A673 (cell line): ENCODE results near the gene B3GNT7.

Experiments used
- EZH2 ChIP-seq: fragments of 200-600 bp; sonication (generic); IDR thresholded peaks from 2 replicates; pipeline ENCODE4 v1.6.1; 2017; ENCODE audit warnings: borderline replicate concordance, low read depth, mild to moderate bottlenecking, mixed read lengths, antibody characterized with exemption, low read length; ENCODE audit not compliant: poor library complexity, severe bottlenecking
- TF ChIP-seq, protein P1 (sequence below): fragments of 300-800, 200-600 bp; sonication (generic); conservative IDR thresholded peaks from 2 replicates; pipeline ENCODE4 v1.5.1; 2017; ENCODE audit warnings: low read depth, mild to moderate bottlenecking, antibody characterized with exemption, low read length, moderate library complexity, mixed read lengths

DNA sequence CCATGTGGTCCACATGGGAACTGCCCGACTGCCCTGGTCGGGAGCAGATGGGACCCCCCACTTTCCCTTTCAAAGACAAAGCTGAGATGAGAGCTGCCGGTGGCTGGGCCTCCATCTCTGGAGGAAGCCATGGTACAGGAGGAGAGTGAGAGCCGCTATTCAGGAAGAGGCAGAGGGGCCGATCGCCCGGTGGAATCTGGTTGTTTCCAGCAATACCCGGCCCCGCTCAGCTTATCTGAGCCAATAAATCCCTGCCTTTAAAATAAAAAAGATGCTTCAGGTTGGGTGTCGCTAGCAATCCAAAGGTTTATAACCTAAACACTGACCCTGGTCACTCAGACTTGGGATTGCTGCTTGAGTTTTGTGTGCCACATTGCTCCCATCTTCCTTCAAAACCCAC is 15.2 kb upstream of the B3GNT7 start:
- TF ChIP-seq, protein P1, sequence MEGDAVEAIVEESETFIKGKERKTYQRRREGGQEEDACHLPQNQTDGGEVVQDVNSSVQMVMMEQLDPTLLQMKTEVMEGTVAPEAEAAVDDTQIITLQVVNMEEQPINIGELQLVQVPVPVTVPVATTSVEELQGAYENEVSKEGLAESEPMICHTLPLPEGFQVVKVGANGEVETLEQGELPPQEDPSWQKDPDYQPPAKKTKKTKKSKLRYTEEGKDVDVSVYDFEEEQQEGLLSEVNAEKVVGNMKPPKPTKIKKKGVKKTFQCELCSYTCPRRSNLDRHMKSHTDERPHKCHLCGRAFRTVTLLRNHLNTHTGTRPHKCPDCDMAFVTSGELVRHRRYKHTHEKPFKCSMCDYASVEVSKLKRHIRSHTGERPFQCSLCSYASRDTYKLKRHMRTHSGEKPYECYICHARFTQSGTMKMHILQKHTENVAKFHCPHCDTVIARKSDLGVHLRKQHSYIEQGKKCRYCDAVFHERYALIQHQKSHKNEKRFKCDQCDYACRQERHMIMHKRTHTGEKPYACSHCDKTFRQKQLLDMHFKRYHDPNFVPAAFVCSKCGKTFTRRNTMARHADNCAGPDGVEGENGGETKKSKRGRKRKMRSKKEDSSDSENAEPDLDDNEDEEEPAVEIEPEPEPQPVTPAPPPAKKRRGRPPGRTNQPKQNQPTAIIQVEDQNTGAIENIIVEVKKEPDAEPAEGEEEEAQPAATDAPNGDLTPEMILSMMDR: no peak
- no peak for TF ChIP-seq EZH2
